Measurements from ENCODE around the gene ESCO1. TPM values are rescaled to one million over a fixed set of nuclear protein-coding genes. Genes with fewer than 3 reads are reported as not detected.

ESCO1 gene
- total RNA-seq, 1 donor from 2014 or later: 42.6 TPM

- DNase-seq: no peak
These were observed 16.1 kb downstream of the ESCO1 start for GRCh38 chr18:21584391-21584790.

GRCh38 chr18:21575656-21576055, 24.8 kb downstream of the ESCO1 start:
- no peak for DNase-seq

DNA sequence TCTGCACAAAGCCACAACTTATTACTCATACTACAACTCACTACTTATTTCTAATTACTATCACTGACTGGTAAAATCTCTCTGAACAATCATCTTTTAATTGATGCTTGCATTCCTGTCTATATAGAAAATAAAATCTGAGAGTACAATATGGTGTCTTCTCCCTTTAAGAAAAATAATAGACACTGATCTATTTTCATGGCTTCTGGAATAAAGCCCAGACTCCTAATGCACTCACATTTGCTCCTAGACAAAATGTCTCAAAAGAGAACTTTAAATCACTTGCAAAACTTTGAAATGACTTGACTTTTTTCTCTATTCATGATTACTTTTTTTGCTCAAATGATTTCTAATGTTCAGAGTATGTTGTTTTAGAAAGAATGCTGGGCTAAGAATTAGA, 28.7 kb downstream of the ESCO1 start:
- no peak for DNase-seq

GRCh38 chr18:21559195-21559594, 41.3 kb downstream of the ESCO1 start:
- no peak for DNase-seq

DNA sequence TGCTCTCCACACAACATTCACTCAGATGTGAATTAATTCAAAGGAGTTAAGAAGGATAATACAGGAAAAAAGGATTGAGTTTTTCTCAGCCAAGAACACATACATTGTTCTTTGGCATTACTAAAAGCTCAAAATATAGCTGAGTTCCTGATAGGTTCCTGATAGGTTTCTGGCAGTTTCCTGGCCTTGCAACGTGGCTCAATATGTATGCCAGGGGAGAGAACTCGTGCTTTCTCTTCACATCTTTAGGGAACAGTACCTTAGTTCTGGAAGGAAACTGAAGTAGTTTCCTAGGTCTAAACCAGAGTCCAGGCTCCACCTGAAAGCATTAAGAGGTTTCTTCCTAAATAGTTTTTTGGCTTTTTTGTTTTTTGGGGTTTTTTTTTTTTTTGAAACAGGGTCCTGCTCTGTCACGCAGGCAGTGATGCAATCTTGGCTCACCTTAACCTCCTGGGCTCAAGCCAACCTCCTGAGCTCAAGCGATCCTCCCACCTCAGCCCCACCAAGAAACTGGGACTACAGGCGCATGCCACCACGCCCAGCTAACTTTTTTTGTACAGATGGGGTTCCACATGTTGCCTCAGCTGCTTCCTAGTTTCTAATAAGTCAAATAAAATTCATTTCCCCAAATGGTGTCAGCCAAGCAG, 42.8 kb downstream of the ESCO1 start:
- no peak for DNase-seq

DNA sequence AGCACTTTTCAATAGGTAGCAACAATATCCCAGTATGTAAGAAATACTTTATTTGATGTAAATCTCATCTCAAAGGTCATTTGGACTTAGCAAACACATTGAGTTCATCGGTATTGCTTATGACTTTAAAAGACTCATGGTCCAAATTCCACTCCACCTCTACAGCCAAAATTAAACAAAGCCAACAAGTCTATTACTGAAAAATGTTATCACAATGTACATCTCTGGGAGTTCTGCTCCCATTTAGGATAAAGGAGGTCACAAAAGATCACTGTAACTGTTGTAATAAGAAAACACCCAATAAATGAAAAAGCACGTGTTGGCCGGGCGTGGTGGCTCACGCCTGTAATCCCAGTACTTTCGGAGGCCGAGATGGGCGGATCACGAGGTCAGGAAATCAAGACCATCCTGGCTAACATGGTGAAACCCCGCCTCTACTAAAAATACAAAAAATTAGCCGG, 50.0 kb downstream of the ESCO1 start:
- DNase-seq: no peak

GRCh38 chr18:21548647-21549046, 51.9 kb downstream of the ESCO1 start:
- DNase-seq: no peak

DNA sequence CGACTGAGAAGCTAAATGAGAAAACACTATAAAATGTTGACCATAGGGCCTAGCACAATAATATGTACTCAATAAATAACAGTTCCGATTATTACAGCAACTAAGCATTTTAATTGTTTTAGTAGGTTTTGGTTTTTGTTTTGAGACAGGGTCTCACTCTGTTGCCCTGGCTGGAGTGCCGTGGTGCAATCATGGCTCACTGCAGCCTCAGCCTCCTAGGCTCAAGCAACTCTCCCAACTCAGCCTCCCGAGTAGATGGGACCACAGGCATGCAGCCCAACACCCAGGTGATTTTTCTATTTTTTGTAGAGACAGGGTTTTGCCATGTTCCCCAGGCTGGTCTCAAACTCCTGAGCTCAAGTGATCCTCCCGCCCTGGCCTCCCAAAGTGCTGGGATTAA, 54.1 kb downstream of the ESCO1 start:
- no peak for DNase-seq

- no peak for DNase-seq
These were observed 62.3 kb downstream of the ESCO1 start for GRCh38 chr18:21538230-21538629.

DNA sequence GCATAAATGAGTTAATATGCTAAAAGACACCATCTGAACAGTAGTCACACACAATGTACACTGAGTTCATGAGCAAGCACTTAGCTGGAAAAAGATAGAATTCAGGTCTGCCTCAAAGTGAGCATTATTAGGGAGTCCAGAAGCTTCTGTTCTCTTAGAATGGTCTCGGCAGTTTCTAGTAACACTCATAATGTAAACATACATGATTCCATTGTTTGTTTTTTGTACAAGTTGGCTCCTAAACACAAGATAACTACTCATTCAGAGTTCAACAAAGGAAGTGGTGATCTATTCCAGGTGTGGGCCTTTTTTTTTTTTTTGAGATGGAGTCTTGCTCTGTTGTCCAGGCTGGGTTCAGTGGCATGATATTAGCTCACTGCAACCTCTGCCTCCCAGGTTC, 66.2 kb downstream of the ESCO1 start:
- DNase-seq: no peak

DNA sequence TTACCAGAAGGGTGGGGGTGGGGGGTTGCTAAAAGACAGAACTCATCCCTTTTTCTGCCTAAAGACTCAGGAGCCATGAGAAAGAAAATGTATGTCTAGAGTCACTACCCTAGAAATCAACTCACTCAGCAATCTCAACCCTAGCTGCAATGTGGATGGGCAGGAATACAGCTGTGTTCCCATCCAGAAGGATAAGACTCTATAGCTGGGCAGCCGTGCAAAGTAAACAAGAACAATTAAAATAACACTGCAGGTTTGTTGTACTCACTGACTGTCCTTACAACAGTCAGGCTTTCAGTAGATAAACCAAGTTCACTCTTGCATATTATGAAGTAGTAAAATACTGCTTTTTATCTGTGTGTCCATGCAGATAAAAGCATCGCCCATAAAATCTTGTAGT, 74.0 kb downstream of the ESCO1 start:
- no peak for DNase-seq

DNA sequence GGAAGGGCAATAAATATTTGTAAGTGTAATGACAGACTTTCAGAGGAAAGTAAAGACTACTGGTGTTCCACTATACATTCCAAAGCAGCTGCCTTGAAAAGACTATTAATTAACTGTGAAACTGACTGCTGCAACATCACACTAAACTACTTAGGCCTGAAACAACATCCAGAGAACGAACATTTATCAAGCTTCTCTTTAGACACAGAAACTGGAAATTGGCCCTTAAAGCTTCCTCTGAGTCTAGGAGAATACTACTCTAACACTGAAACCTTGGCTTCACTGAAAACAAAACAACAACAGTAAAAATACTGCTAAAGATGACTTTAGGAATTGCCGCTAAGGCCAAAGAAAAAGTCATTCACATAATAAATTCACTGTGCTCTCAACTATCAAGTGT, 74.6 kb downstream of the ESCO1 start:
- no peak for DNase-seq

- DNase-seq: no peak
These were observed 78.0 kb downstream of the ESCO1 start for GRCh38 chr18:21522530-21522929.

DNA sequence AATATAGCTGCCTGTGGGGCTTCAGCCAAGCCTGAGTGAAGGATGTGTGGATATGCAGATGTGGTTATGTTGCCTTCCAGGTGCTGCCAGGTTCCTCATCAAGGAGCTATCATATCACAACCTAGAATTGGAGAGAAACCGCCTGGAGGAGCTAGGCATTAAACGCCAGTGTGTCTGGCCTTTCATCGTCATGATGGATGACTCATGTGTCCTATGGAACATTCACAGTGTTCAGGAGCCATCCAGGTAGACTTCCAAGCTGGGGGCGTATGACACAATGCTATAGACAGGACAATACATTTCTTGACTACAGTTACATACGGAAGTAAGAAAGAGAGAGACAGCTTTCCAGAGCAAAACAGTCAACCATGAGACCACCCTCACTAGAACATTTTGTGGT, 86.8 kb downstream of the ESCO1 start:
- no peak for DNase-seq

DNA sequence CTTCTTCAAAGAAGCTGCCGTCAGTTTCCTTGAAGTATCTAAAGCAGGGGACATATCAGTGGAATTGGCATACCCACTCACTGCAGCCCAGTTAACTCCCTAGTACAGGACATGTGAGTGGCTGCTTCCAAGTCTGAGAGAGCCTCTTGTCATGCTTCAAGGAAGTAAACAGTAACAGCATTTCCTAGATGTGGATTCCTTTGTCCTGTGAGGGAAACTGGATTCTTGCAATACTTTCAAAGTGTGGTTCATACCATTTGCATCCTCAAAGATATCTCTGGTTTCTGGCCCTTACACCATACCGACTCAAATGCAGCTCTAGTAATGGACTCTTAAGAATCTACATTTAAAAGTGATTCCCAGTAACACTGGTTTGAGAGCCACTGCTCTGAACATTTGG, 87.2 kb downstream of the ESCO1 start:
- no peak for DNase-seq

DNA sequence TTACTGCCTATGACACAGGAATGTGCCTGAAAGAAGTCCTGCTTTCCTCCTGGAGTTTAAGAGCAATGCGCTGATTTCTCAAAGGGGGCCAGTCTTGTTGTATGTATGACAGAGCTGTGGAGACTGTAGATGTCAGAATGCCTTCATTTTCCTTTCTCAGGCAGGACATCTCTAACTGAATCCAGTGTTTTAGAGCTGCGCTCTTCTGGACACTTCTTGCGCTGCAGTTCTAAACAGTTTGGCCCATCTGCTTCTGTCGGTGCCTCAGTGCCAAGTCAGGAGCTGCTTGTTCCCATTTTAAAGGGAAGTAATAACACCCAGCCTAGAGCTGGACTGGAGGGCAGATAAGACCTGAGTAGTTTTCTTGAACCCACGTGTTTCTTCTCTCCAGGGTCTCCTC, 91.4 kb downstream of the ESCO1 start:
- no peak for DNase-seq

DNA sequence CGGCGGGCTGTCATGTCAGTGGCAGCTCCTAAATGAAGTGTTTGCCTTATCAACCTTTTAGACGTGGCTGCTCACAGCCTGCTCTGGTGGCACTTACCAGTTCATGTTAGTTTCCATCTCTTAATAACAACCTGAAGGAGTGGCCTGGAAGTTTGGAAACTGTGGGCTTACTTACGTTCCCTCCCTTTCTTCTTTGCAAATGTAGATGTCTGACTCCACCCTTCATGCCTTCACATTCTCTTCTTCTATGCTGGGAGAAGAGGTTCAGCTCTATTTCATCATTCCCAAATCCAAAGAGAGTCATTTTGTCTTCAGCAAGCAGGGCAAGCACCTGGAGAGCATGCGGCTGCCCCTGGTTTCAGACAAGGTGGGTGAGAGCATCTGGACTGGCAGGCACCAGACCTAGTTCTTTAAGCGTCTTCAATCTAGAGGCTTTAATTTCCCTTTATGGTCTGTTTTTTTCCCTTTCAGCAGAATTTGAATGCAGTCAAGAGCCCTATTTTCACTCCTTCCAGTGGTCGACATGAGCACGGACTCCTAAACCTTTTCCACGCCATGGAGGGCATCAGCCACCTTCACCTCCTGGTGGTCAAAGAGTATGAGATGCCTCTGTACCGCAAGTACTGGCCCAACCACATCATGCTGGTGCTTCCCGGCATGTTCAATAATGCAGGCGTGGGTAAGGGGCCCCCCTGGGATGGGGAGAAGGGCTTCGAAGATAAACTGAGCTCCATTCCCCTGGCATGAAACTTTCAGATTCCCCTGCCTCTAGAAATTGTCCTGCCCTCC, 92.4 kb downstream of the ESCO1 start:
- no peak for DNase-seq

- DNase-seq: no peak
These were observed 97.8 kb downstream of the ESCO1 start for GRCh38 chr18:21502661-21503060.

DNA sequence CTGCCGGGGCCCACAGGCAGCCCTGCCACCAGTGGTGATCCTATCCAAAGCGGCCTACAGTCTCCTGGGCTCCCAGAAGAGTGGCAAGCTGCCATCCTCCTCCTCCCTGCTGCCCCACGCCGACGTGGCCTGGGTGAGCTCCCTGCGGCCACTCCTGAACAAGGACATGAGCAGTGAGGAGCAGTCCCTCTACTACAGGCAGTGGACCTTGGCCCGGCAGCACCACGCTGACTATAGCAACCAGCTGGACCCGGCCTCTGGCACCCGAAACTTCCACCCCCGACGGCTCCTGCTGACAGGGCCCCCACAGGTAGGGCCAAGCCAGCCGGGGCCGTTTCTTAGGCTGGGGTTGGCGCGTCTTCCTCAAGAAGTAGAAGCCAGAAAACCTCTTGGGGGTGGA, 100.5 kb downstream of the ESCO1 start:
- no peak for DNase-seq

- no peak for DNase-seq
These were observed 104.1 kb downstream of the ESCO1 start for GRCh38 chr18:21496277-21496835.

GRCh38 chr18:21490748-21491147, 109.8 kb downstream of the ESCO1 start:
- no peak for DNase-seq

- no peak for DNase-seq
These were observed 110.5 kb downstream of the ESCO1 start for GRCh38 chr18:21489919-21490495.

DNA sequence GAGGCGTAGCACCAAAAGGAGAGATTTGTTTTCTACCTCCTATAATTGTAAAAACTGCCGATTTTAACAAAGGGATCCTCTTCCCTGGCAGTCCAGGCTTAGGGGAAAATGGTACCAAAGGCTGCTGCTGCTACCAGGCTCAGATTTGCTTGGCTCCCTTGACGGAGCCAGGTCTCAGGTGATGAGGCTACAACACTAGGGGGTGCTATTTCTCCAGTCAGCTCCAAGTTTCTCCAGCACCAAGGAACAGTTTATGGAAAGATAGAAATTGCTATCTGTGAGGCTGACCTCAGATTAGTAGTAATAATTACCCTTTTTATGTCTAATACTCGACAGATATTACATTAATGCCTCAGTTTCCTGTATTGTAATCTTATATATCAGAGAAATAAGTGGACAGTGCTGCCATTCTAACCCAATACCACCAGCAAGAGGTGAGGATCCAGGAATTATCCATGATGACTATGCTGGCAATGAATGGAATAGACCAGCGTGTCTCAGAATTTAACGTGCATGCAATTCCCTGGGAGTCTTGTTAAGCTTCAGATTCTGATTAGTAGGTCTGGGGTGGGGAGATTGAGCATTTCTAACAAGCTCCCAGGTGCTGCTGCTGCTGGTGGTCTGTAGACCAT, 111.3 kb downstream of the ESCO1 start:
- no peak for DNase-seq
